ENCODE results near the gene FCHSD2. TPM values are rescaled to one million over a fixed set of nuclear protein-coding genes. Genes with fewer than 3 reads are reported as not detected.
A peak's percentile ranks its signal among the peaks of the same experiment; 100 is the strongest.

Gene FCHSD2
- total RNA-seq, 1 experiment from 2014 or later, result 7.1 TPM

GRCh38 chr11:72798361-72798760, 343.8 kb downstream of the FCHSD2 start:
- Histone ChIP-seq H3K27me3 (ENCODE audit: low read length) (no peaks in the 10 kb centered on the region), H3K79me2 (ENCODE audit: low read length) (no peaks in the 10 kb centered on the region), H3K36me3 (ENCODE audit: low read depth, low read length) (no peaks in the 10 kb centered on the region), H2AFZ (ENCODE audit: low read length) (no peak overlapping the region), H3K9ac (ENCODE audit: low read length) (no peak overlapping the region), H3F3A (ENCODE audit: low read length, unreplicated experiment) (no peaks in the 10 kb centered on the region), H3K9me2 (replicated peaks; ENCODE audit: low read length) (no peaks in the 10 kb centered on the region), H3K4me1 (ENCODE audit: insufficient read depth, low read length) (peaks cover 8% of the 10 kb centered on the region), H3K4me3 (ENCODE audit: low read length) (no peak overlapping the region), H3K9me3 (ENCODE audit: low read length) (no peaks in the 10 kb centered on the region), H3K4me2 (ENCODE audit: low read length) (no peak overlapping the region), H3K27ac (ENCODE audit: low read length) (no peak overlapping the region), H4K20me1 (ENCODE audit: low read length) (no peaks in the 10 kb centered on the region)
- no peak for ATAC-seq
- TF ChIP-seq EZH2 (IDR thresholded peaks at IDR 0.05; ENCODE audit: low read length, unreplicated experiment) (no peak), CTCF (conservative IDR thresholded peaks at IDR 0.05; ENCODE audit: low read depth, low read length) (no peak), EZH2phosphoT487 (IDR thresholded peaks at IDR 0.05; ENCODE audit: borderline replicate concordance, low read length) (no peak)
- POLR2A ChIA-PET (ENCODE audit: unreplicated experiment), result no interaction called here
- CTCF ChIA-PET, result no interaction called here
- no TSS peak for BruUV-seq (replicated peaks)
- intact Hi-C loops (cut with micrococcal nuclease), result no loop called here
- DNase-seq, result no peak

GRCh38 chr11:72793425-72794367, 348.4 kb downstream of the FCHSD2 start, which contains the start of gene STARD10:
Gene STARD10, minus strand, starts transcription at chr11:72794047. Its CDS starts 12,866 bp downstream, at chr11:72781181.
- ATAC-seq (peak; percentile 95), DNase-seq (peak; percentile 99)
- Histone ChIP-seq H3K27me3 (ENCODE audit: low read length) (no peaks in the 10 kb centered on the region), H3K27ac (ENCODE audit: low read length) (peak within 1 kb of the TSS; percentile 40), H3K9me3 (ENCODE audit: low read length) (no peaks in the 10 kb centered on the region), H4K20me1 (ENCODE audit: low read length) (no peaks in the 10 kb centered on the region), H3K36me3 (ENCODE audit: low read depth, low read length) (no peaks in the 10 kb centered on the region), H3F3A (ENCODE audit: low read length, unreplicated experiment) (no peaks in the 10 kb centered on the region), H3K79me2 (ENCODE audit: low read length) (no peaks in the 10 kb centered on the region), H3K9me2 (replicated peaks; ENCODE audit: low read length) (no peaks in the 10 kb centered on the region), H3K4me2 (ENCODE audit: low read length) (peak within 1 kb of the TSS; percentile 82), H3K9ac (ENCODE audit: low read length) (peak within 1 kb of the TSS; percentile 77), H2AFZ (ENCODE audit: low read length) (peak within 1 kb of the TSS; percentile 91), H3K4me1 (ENCODE audit: insufficient read depth, low read length) (peaks cover 27% of the 10 kb centered on the region), H3K4me3 (ENCODE audit: low read length) (peak within 1 kb of the TSS; percentile 77)
- POLR2A ChIA-PET (ENCODE audit: unreplicated experiment), result no interaction called here
- intact Hi-C loops (cut with micrococcal nuclease), result loop anchor here (1.0 kb wide), 3 partner anchors 21 to 68 kb away; partner anchors contain the start of genes ARAP1 and ATG16L2
- BruUV-seq (replicated peaks), result TSS peak; percentile 88
- CTCF ChIA-PET, result interaction anchor here (0.6 to 2.6 kb wide), 5 partner anchors 20 to 514 kb away, joined by 3 to 21 read pairs (median 3); no protein-coding TSS in a partner anchor
- peak; percentile 99 for TF ChIP-seq CTCF (conservative IDR thresholded peaks at IDR 0.05; ENCODE audit: low read depth, low read length)
- no peak for TF ChIP-seq EZH2phosphoT487 (IDR thresholded peaks at IDR 0.05; ENCODE audit: borderline replicate concordance, low read length)
